Smooth muscle cell (in vitro differentiated cells): Measurements from ENCODE around the gene PTPN23. TPM values are rescaled to one million over a fixed set of nuclear protein-coding genes. Genes with fewer than 3 reads are reported as not detected.

Source experiments
- DNase-seq: peaks from one replicate; lab custom pipeline; 2025; ENCODE audit not compliant: unreplicated experiment; lab: John Stamatoyannopoulos, UW
- H2AFZ ChIP-seq: fragments of 200-600 bp; sonication (generic); 2 replicates; pipeline ENCODE4 v1.6.0; 2016; ENCODE audit warnings: antibody characterized with exemption, low read depth, mild to moderate bottlenecking
- H3F3A ChIP-seq: fragments of 200-600 bp; sonication (generic); 2 replicates; pipeline ENCODE4 v1.6.0; 2017; ENCODE audit warnings: antibody characterized with exemption, low read depth
- H3K27ac ChIP-seq: fragments of 200-600 bp; sonication (generic); 2 replicates; pipeline ENCODE4 v1.5.1; 2016; ENCODE audit warnings: low read depth, mild to moderate bottlenecking
- H3K27me3 ChIP-seq: fragments of 200-600 bp; sonication (generic); 2 replicates; pipeline ENCODE4 v1.6.1; 2016; ENCODE audit warnings: low read depth, mild to moderate bottlenecking
- H3K36me3 ChIP-seq: fragments of 200-600 bp; sonication (generic); 2 replicates; pipeline ENCODE4 v1.5.1; 2016; ENCODE audit warnings: low read depth
- H3K4me1 ChIP-seq: fragments of 200-600 bp; sonication (generic); 2 replicates; pipeline ENCODE4 v1.5.1; 2016; ENCODE audit warnings: low read depth
- H3K4me2 ChIP-seq: fragments of 200-600 bp; sonication (generic); 2 replicates; pipeline ENCODE4 v1.6.0; 2016; ENCODE audit warnings: mild to moderate bottlenecking
- H3K4me3 ChIP-seq: fragments of 200-600 bp; sonication (generic); 2 replicates; pipeline ENCODE4 v1.5.1; 2016; ENCODE audit warnings: mild to moderate bottlenecking
- H3K79me2 ChIP-seq: fragments of 200-600 bp; sonication (generic); 2 replicates; pipeline ENCODE4 v1.6.0; 2016; ENCODE audit warnings: low read depth, mild to moderate bottlenecking
- H3K9ac ChIP-seq: fragments of 200-600 bp; sonication (generic); 2 replicates; pipeline ENCODE4 v1.6.0; 2016; ENCODE audit warnings: low read depth
- H3K9me3 ChIP-seq: fragments of 200-600 bp; sonication (generic); replicated peaks from 2 replicates; pipeline ENCODE4 v1.5.1; 2016; ENCODE audit warnings: low read depth
- H4K20me1 ChIP-seq: fragments of 200-600 bp; sonication (generic); 2 replicates; pipeline ENCODE4 v1.6.0; 2016; ENCODE audit warnings: low read depth
- WGBS: methylation state at CpG from one replicate; pipeline ENCODE4 v1.1.7; 2016; ENCODE audit warnings: low lambda C conversion rate; 5-methylcytosine and 5-hydroxymethylcytosine counted together
- polyA plus RNA-seq: library from polyadenylated mRNA; unstranded; fragments of >200 nt; fragmentation: Nextera tagmentation; extraction: Ambion mirVana; gene quantifications from 2 replicates; pipeline ENCODE4 v1.2.1, GENCODE V29; 2016
- total RNA-seq: library from RNA; depleted of rRNA; stranded (reverse); fragments of >200 nt; gene quantifications from 2 replicates; pipeline ENCODE4 v1.2.3, GENCODE V29; 2014
- TF ChIP-seq, protein P1 (sequence below): fragments of 200-600 bp; sonication (generic); IDR thresholded peaks from 2 replicates; pipeline ENCODE4 v1.5.1; 2017; ENCODE audit warnings: borderline replicate concordance, mild to moderate bottlenecking, antibody characterized with exemption; ENCODE audit not compliant: insufficient read depth, poor library complexity, severe bottlenecking

Gene PTPN23
- total and polyA plus RNA-seq, 2 experiments from 2014 or later: 7.2 to 17.1 TPM

DNA sequence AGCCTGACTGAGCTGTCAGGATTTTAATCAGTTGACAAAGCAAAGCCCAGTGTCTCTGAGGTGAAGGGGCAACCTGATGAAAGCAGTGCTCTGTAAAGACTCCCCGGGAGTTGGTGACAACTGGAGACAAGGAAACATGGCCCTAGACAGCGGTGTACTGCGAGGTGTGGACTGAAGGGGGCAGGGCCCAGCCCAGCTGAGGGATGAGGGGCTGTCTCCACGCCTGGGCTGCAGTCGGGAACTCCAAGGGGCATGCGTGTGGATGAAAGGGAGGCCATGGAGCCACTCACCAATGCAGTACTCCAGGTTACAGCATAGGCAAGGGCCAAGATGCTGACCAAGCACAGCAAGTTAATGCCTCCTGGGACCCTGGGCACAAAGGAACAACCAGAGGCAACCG is 49.8 kb downstream of the PTPN23 start:
- 95% methylated on average over 7 of the region's 7 CpGs for WGBS
- no peak overlapping the region for H3K9ac ChIP-seq
- no peaks in the 10 kb centered on the region for H3F3A ChIP-seq
- no peaks in the 10 kb centered on the region for H3K79me2 ChIP-seq
- no peak overlapping the region for H3K4me3 ChIP-seq
- H3K27me3 ChIP-seq: no peaks in the 10 kb centered on the region
- TF ChIP-seq, protein P1, sequence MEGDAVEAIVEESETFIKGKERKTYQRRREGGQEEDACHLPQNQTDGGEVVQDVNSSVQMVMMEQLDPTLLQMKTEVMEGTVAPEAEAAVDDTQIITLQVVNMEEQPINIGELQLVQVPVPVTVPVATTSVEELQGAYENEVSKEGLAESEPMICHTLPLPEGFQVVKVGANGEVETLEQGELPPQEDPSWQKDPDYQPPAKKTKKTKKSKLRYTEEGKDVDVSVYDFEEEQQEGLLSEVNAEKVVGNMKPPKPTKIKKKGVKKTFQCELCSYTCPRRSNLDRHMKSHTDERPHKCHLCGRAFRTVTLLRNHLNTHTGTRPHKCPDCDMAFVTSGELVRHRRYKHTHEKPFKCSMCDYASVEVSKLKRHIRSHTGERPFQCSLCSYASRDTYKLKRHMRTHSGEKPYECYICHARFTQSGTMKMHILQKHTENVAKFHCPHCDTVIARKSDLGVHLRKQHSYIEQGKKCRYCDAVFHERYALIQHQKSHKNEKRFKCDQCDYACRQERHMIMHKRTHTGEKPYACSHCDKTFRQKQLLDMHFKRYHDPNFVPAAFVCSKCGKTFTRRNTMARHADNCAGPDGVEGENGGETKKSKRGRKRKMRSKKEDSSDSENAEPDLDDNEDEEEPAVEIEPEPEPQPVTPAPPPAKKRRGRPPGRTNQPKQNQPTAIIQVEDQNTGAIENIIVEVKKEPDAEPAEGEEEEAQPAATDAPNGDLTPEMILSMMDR: no peak
- H3K27ac ChIP-seq: no peak overlapping the region
- no peaks in the 10 kb centered on the region for H3K4me1 ChIP-seq
- no peak overlapping the region for H2AFZ ChIP-seq
- no peak for DNase-seq
- H3K36me3 ChIP-seq: no peaks in the 10 kb centered on the region
- no peaks in the 10 kb centered on the region for H4K20me1 ChIP-seq
- no peaks in the 10 kb centered on the region for H3K9me3 ChIP-seq
- no peak overlapping the region for H3K4me2 ChIP-seq

DNA sequence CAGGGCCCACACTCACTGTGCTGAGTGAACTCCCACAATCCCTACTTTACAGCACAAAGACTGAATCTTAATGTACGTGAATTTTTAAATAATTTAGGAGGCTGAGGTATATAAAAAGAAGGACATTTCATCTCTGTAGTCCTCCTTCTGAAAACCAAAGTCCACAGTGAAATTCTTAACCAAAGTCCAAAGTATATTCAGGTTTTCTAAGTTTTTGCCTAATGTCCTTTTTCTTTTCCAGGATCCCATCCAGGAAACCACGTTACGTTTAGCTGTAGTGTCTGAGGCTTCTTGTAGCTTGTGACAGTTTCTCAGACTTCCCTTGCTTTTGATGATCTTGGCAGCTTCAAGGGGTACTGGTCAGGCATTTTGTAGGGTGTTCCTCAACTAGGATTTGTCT is 50.4 kb downstream of the PTPN23 start:
- no peaks in the 10 kb centered on the region for H3K36me3 ChIP-seq
- no peaks in the 10 kb centered on the region for H3K27me3 ChIP-seq
- H2AFZ ChIP-seq: no peak overlapping the region
- no peaks in the 10 kb centered on the region for H4K20me1 ChIP-seq
- no peaks in the 10 kb centered on the region for H3K9me3 ChIP-seq
- DNase-seq: no peak
- TF ChIP-seq, protein P1: no peak
- H3K9ac ChIP-seq: no peak overlapping the region
- 96% methylated on average over 3 of the region's 3 CpGs for WGBS
- no peak overlapping the region for H3K27ac ChIP-seq
- H3K4me3 ChIP-seq: no peak overlapping the region
- H3K79me2 ChIP-seq: no peaks in the 10 kb centered on the region
- H3K4me1 ChIP-seq: no peaks in the 10 kb centered on the region
- no peak overlapping the region for H3K4me2 ChIP-seq
- H3F3A ChIP-seq: no peaks in the 10 kb centered on the region

DNA sequence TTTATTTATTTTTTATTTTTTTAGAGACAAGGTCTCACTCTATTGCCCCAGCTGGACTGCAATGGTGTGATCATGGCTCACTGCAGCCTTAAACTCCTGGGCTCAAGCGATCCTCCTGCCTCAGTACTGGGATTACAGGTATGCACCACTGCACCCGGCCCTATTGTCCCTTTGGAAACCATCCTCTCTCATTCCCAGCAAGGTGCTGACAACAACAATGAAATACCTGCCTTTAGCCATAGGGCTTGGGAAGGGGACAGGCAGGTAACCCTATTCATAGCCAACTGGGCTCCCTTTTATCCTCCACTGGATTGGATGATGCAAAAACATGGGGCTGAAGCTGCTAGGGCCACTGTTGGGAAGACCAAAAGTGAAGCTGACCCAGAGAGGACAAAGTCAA is 51.9 kb downstream of the PTPN23 start:
- H3K79me2 ChIP-seq: no peaks in the 10 kb centered on the region
- WGBS: 90% methylated on average over 2 of the region's 2 CpGs

DNA sequence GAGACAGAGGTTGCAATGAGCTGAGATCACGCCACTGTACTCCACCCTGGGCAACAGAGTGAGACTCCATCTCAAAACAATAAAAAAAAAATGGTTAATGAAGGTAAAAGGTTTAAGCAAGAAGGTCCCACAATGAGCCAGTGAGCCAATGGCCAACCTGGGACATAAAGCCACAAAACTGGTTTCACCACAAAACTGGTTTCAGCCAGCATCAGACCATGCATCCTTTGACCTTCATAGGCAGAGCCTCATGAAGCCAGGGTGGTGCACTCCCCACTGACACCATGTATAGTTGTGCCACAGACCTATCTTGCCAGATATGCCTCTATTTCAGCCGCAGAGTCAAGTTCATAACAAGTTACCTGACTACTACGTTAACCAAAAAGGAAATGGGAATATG is 53.0 kb downstream of the PTPN23 start:
- Histone ChIP-seq H3K4me2 (no peak overlapping the region), H3K79me2 (no peaks in the 10 kb centered on the region), H3K9me3 (no peaks in the 10 kb centered on the region), H3K9ac (no peak overlapping the region), H3F3A (no peaks in the 10 kb centered on the region), H2AFZ (no peak overlapping the region), H3K36me3 (no peaks in the 10 kb centered on the region), H3K27ac (no peak overlapping the region), H4K20me1 (no peaks in the 10 kb centered on the region), H3K4me3 (no peak overlapping the region), H3K27me3 (no peaks in the 10 kb centered on the region), H3K4me1 (no peaks in the 10 kb centered on the region)
- TF ChIP-seq, protein P1: no peak
- no peak for DNase-seq
- 97% methylated on average over 3 of the region's 3 CpGs for WGBS

More for the DNA sequence above, 51.9 kb downstream of the PTPN23 start:
- H3K9ac ChIP-seq: no peak overlapping the region
- no peaks in the 10 kb centered on the region for H3F3A ChIP-seq
- H3K27ac ChIP-seq: no peak overlapping the region
- H2AFZ ChIP-seq: no peak overlapping the region
- no peaks in the 10 kb centered on the region for H3K4me1 ChIP-seq
- no peaks in the 10 kb centered on the region for H3K9me3 ChIP-seq
- H3K27me3 ChIP-seq: no peaks in the 10 kb centered on the region
- no peak overlapping the region for H3K4me2 ChIP-seq
- TF ChIP-seq, protein P1: no peak
- H4K20me1 ChIP-seq: no peaks in the 10 kb centered on the region
- H3K4me3 ChIP-seq: no peak overlapping the region
- no peak for DNase-seq
- no peaks in the 10 kb centered on the region for H3K36me3 ChIP-seq
